ENCODE measurements around the gene HDHD3. TPM values are rescaled to one million over a fixed set of nuclear protein-coding genes. Genes with fewer than 3 reads are reported as not detected.
"Not testable (repeated sequence)": the region's sequence is repeated elsewhere in the genome, so short reads cannot be mapped to it uniquely, and the experiment has no call there.

HDHD3 gene
- polyA plus RNA-seq (ENCODE audit: insufficient read length in 4 of 4): 10 to 100 TPM; 30.3 to 40.3 (median 35.5) TPM

DNA sequence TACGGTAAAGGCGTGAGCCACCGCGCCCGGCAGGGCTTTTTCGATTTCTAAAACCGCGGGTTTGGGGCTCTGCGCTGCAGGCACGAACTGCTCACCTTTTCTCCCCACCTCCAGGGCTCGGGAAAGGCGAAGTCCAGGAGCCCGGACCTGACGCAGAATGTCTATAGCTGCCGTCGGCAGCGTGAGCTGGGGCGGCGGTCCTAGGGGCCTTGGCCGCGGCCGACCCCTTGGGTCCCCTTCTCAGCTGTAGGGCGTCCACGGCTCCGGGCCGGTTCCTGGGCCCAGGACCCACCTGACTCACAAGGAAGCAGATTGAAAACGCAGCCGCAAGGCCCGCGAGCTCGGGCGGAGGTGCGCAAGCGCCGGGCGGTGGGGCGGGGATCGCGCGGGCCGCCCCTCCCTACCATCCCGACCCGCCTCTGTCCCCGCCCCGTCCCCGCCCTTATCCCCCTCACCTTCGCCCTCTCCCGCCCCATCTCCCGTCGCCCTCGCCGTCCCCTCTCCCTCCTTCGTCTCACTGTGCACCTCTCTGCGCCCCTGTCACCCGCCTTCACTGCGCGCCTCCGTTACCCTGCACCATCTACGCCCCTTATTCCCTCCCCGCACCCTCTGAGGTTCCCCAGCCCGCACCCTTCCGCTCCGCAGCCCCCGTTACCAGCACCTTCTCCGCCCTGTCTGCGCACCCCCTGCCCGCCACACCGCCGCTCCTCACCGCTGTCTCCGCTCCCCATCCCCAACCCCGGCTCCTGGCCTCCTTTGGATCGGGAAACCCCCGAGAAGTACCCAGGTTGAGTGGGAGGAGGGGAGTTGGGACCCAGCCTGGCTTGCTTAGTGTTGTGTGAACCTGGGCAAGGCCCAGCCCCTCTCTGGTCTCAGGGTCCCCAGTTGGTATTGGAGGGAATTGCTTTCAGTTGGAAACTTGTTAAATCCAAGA, at the start of gene HDHD3:
HDHD3 (minus strand) TSS at position 353 of the 934 bp plus-strand sequence. CDS start 2,632 bp downstream, outside the sequence.
- peak; percentile 56 to 79 (median 63) for DNase-seq (ENCODE audit: low read depth in 4 of 4, low spot score in 3 of 4)

DNA sequence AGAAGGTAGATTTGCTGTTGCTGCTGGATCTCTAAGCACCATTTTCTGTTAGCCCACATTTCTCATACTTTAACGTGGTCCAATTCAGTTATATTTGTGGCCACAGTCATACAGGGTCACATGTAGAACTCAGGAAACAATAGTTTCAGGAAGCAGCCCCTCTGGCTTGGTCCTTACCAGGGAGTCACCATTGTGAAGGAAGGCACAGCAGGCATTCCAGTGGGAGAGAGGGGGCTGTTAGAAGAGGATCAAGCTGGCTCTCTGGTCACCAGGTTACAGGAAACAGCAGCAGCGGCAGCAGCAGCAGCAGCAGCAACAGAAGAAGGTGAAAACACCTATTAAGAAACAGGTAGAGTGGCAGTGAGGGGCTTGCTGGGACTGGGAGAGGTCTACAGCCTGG, 48.3 kb upstream of the HDHD3 start:
- no peak for DNase-seq (ENCODE audit: low read depth in 4 of 4, low spot score in 3 of 4)

- DNase-seq (ENCODE audit: low read depth in 4 of 4, low spot score in 3 of 4): no peak
Measured at GRCh38 chr9:113421726-113422125, 44.9 kb upstream of the HDHD3 start.

DNA sequence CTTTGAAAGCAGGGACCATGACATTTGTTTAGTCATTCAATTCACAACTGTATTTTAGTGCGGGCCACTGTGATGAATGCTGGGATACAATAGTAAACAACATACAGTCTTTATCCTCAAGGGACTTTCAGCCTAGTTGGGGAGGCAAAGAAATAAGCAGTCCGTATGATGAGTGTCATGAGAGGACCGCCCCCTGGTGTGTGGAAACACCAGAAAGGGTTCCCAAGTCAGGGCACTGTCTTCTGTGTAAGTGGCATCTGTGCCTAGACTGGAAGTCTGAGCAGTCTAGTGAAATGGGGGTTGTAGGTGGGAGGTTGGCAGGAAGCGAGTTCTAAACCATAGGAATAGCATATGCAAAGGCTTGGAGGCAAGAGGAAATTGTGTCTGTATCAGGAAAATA, 40.6 kb upstream of the HDHD3 start:
- no peak for DNase-seq (ENCODE audit: low read depth in 4 of 4, low spot score in 3 of 4)

DNA sequence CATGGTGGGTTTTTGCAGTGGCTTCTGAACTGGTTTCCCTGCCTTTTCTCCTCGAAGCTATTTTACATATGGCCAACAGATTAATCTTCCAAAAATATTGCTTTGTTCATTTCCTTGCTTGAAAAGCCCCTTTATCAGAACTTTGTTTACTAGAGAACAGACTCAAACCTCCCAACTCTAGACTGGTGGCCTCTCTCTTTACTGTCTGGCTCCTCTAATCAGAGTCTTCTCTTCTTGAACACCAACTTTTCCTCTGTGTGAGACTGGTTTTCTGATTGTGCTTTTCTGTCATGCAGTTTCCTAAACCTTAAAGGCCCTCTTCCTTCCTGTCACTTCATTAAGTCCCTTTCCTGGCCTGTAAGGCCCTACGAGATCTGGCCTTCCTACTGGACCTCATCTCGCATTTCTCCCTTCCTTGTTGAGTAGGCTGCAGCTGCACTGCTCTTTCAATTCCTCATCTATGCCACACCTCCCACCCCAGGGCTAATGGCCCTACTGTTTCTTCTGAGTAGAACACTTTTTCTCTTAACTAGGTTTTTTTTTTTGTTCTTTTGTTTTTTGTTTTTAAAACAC, 39.4 kb upstream of the HDHD3 start:
- no peak for DNase-seq (ENCODE audit: low read depth in 4 of 4, low spot score in 3 of 4)

DNA sequence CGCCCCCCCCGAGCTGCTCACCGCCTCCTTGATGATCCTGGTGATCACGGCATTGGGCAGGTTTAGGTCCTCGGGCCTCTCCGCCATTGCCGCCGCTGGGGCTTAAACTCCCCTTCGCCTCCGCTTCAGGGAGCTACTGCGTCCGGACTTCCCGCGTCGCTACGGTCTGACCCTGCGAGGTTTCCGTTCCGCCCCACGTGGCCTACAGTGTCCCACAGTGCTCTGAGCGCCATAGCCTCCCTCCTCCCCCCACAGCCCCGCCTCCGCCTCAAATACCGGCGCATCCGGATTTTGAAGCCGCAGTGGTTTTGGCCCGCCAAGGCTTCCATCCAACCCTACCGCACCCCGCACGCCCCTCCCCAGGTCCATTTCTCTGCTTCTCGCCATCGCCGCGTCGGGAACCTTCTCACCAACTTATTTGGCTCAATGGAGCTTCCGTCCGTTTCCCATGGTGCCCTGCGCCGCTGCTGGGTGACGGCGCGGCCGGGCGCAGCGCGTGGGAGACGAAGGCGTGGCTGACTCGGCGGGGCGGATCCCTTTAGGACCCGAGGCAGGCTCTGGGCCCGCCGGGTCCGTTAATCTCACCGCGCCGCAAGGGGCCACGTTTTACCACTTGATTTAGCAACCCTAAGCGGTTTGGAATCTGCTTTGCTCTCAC, 33.5 kb upstream of the HDHD3 start, which contains the start of the genes C9orf43 and POLE3:
C9orf43 (plus strand) TSS at position 541 of the 658 bp plus-strand sequence. CDS start 2,747 bp downstream, outside the sequence.
POLE3 (minus strand) TSS at position 469 of the 658 bp plus-strand sequence; CDS start at position 87, 382 bp downstream.
- DNase-seq (ENCODE audit: low read depth in 4 of 4, low spot score in 3 of 4): peak; percentile 90 to 97 (median 93)

- DNase-seq (ENCODE audit: low read depth in 4 of 4, low spot score in 3 of 4): no peak
Measured at GRCh38 chr9:113409883-113410206, 33.1 kb upstream of the HDHD3 start.

DNA sequence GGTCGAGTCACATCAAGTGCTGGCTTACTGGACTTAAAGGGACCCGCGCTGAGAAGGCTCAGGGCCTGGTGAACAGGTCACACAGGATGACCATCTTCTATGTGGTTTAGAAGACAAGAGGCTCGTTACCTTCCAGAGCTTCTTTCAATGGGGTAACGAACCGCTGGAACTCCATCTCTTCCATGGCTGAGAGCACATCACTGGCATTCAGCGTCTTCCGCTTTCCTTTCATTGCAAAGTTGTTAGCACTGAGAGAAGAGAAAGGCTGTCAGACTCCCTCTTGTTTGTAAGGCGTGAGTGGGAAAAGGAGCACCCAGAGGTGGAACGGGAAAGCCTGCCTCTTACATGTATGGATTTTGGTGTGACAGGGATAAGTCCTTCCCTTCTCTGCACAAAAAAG, 32.7 kb upstream of the HDHD3 start:
- DNase-seq (ENCODE audit: low read depth in 4 of 4, low spot score in 3 of 4): no peak

- DNase-seq (ENCODE audit: low read depth in 4 of 4, low spot score in 3 of 4): peak in 1 of 4 donors; percentile 38
Measured at GRCh38 chr9:113406873-113407511, 30.2 kb upstream of the HDHD3 start.

DNA sequence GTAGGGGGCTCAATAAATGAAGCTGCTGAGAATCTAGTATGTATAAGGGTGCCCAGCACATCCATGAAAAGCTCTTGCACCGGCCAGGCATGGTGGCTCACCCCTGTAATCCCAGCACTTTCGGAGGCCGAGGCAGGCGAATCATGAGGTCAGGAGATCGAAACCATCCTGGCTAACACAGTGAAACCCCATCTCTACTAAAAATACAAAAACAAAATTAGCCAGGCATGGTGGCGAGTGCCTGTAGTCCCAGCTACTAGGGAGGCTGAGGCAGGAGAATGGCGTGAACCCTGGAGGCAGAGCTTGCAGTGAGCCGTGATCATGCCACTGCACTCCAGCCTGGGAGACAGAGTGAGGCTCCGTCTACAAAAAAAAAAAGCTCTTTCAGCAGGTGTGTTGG, 29.6 kb upstream of the HDHD3 start:
- DNase-seq (ENCODE audit: low read depth in 4 of 4, low spot score in 3 of 4): not testable (repeated sequence)

GRCh38 chr9:113403646-113404045, 26.9 kb upstream of the HDHD3 start:
- DNase-seq (ENCODE audit: low read depth in 4 of 4, low spot score in 3 of 4): no peak

DNA sequence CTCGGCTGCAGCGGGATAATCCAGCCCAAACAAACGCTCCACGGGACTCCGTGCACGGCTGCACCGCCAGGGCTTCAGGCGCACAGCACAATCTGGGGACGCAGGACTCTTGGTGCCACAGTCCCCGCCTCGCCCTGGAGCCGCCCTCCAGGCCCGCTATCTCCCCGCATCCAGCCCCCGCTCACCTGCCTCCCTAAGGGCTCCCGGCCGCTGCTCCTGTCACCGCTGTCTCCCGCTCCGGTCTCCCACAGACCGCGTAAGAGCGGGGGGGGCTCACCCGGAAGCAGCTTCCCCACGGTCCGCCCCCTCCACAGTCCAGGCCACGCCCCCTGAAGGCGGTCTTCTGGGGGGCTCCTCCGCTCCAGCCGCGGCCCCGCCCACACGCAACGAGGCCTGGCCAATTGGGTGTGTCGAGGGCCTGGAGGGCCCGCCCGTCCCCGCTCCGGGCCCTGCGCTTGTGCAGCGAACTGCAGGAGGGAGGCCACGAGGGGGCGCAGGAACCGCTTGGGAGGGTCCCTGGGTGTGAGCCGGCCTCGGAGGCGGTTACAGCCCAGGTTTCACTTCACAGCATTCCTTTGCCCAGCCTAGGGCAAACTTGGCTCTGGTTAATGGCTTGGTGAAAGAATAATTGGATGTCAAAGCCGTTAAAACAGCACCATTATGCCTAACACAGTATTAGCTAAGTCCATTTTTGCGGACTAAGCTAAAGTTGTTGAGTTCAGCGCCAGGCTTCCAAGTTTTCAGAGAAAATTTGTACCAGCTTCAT, 24.4 kb upstream of the HDHD3 start, which contains the start of gene ALAD:
ALAD (minus strand) TSS at position 258 of the 766 bp plus-strand sequence. CDS start 7,725 bp downstream, outside the sequence.
- DNase-seq (ENCODE audit: low read depth in 4 of 4, low spot score in 3 of 4): peak; percentile 97 to 98 (median 98)

DNA sequence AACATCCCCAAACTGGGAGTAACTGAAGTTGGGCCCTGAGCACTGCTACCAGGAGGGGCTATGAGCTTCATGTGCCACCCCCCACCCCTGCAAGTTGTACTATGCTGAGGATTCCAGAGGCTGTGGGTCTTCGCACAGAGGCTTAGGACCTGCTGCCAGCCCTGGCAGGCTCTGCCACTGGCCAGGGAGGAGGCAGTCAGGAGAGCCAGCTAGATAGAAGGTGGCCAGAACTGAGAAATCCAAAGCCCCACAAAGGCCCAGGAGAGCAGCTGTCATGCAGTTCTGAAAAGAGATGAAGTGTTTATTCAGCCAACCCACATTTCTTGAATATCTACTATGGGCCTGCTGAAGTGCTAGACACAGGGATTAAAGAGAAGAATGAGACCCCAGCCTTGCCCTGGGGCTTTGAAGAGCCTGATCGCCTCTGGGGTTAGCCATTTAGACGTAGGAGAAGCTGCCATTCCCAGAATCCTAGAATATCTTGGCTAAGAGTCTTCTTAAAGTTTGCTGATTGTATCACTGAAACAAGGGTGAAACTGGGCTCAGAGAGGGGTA, 22.9 kb upstream of the HDHD3 start:
- DNase-seq (ENCODE audit: low read depth in 4 of 4, low spot score in 3 of 4): no peak

DNA sequence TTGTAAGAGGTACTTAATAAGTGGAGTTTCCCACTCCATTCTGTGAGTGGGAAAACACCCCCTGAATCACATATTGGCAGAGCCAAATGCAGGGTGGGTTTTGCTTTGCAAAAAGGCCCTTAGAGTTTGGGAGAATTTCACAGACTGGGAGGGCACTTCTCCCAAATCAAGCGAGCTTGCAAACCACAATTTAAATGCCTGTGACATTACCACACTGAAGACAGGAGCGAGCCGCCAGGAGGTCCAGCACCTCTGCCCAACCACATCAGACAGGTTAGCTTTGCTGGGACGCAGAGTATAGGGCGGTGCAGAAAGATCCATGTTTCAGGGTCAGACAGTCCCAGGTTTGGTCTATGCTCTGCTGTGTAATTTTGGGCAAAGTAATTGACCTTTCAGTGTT, 22.0 kb upstream of the HDHD3 start:
- no peak for DNase-seq (ENCODE audit: low read depth in 4 of 4, low spot score in 3 of 4)

GRCh38 chr9:113397203-113397631, 20.4 kb upstream of the HDHD3 start:
- DNase-seq (ENCODE audit: low read depth in 4 of 4, low spot score in 3 of 4): no peak

- no peak for DNase-seq (ENCODE audit: low read depth in 4 of 4, low spot score in 3 of 4)
Measured at GRCh38 chr9:113395000-113395861, 18.4 kb upstream of the HDHD3 start.

- no peak for DNase-seq (ENCODE audit: low read depth in 4 of 4, low spot score in 3 of 4)
Measured at GRCh38 chr9:113393281-113393680, 16.5 kb upstream of the HDHD3 start.

DNA sequence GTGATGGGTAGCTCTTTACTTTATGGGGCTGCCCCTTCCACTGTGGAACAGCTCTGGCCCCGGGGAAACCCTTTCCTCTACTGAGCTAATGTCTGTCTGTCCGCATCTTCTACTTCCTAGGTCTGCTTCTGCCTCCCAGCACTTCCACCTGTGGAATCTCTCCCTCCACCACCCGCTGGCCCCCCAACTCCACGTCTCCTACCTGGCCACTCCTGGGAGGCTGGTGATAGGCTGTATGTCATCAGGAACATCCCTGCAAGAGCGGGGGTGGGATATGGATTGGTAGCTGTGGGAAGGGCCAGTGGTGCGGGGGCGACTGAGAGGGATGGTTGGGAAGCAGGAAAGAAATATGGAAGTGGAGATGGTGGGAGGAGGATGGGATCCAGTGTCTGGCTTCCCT, 15.1 kb upstream of the HDHD3 start:
- no peak for DNase-seq (ENCODE audit: low read depth in 4 of 4, low spot score in 3 of 4)

Data from right renal pelvis (tissue), 4 donors.